ENCODE measurements around the gene FRY.

Gene FRY

DNA sequence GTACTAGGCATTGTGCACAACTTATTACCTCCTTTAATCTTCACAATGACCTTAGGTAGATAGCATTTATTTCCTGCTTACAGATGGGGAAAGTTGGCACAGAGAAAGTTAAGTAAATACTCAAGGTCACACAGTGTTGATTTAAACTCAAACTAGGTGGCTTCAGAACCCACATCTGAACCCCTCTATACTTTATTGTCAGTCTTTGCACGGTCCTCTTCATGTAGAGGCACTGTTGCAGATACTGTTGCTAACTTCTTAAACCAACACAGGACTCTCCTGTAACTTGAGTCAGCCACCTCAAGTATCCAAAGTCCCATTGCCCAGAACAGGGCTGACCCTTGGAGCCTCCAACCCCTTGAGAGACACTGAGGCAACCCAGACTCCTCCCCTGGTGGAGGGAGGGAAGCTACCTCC is 48.8 kb downstream of the FRY start:
- FAIRE-seq (no peak), DNase-seq (ENCODE audit: low spot score) (no peak)

GRCh38 chr13:32081591-32081990 is 50.0 kb downstream of the FRY start:
- no peak for DNase-seq (ENCODE audit: low spot score)
- FAIRE-seq = no peak

GRCh38 chr13:32086366-32086765 is 54.8 kb downstream of the FRY start:
- FAIRE-seq (no peak), DNase-seq (ENCODE audit: low spot score) (no peak)

- DNase-seq (ENCODE audit: low spot score) = no peak
- no peak for FAIRE-seq
Measured at GRCh38 chr13:32086791-32087441, 55.3 kb downstream of the FRY start.

DNA sequence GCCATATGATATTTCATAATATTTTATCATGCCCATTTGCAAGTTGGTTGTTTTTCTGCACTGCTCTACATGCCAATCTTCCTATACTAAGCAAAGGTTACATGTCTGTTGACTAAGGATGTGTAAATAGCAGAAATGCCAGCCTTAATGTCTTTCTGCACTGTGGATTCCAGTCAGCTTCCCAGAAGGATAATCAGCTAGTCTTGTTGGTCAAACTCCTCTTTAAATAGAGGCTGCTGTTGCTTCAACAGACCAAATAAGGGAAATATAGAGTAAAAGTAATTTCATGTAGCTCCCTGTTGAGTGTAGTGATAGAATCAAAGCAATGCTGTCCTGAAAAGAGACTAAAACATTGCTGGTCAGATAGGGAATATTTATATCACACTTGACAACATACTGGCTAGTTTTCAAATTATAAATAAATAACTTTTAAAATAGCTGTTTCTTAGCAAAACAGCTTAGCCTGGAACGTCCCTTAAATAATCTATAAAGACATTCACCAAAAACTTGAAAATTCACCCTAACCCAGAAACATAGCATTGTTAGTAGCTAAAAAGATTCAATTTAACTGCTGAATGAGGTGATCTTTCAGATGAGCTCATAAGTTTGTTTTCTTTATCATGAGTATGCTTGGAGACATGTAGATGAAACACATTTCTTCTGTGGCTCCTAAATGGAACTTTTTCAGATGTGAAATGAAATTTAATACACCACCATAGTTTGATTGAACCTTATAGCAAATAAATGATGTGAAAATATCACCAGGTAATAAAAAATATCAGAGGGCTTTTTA is 56.6 kb downstream of the FRY start:
- FAIRE-seq (no peak), DNase-seq (ENCODE audit: low spot score) (no peak)

DNA sequence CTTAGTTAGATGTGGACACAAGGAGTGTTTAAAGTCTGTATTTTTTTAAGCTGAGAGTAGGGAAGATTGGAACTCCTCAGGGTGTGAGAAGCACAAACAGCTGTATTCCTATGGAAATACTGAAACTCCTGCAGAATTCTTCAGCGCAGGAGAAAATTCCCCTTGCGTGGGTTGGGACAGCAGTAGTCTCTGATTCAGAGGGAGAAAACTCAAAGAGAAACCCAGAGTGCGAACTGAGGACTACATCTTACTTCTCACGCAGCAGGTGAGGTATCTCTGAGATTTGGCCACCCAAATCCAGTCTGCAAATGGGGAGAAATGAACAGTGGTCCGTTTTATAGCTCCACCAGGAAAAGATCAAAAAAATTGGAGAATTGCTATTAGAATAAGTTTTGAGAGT is 60.9 kb downstream of the FRY start:
- no peak for FAIRE-seq

DNA sequence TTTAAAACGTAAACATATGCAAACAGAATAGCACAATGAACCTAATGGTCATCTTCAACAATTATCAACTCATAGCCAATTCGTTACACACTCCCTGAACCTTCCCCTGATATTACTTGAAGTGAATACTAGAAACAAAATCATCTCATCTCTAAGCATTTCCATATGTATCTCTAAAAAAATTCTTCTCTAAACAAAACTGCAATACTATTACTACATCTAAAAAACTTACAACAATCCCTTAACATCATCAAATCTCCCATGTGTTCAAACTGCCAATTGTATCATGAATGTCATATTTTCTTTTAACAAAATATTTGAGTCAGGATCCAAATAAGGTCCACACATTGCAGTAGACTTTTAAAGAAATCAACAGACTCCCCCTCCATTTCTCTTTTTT is 61.4 kb downstream of the FRY start:
- no peak for FAIRE-seq
- DNase-seq (ENCODE audit: low spot score) = no peak

More for the DNA sequence above, 60.9 kb downstream of the FRY start:
- DNase-seq (ENCODE audit: low spot score) = no peak

DNA sequence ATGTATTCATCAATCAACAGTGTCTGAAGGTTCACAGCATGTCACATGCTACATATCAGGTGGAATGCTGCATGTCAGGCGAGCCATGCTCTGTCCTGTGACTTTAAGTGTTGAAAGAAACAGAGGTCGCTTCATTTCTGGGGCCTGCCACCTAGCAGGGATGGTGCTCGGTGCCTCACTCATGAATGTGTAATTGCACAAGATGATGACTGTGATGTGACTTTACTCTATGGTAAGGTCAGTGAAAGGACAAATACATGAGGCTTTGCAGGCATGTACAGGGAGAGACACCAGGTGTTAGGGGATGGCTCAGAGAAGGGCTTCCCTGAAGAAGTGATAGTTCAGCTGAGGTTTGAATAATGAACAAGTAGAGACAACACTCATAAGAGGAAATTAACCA is 66.7 kb downstream of the FRY start:
- FAIRE-seq = no peak
- no peak for DNase-seq (ENCODE audit: low spot score)

GRCh38 chr13:32105653-32106313 is 74.2 kb downstream of the FRY start:
- DNase-seq (ENCODE audit: low spot score) (no peak), FAIRE-seq (no peak)

DNA sequence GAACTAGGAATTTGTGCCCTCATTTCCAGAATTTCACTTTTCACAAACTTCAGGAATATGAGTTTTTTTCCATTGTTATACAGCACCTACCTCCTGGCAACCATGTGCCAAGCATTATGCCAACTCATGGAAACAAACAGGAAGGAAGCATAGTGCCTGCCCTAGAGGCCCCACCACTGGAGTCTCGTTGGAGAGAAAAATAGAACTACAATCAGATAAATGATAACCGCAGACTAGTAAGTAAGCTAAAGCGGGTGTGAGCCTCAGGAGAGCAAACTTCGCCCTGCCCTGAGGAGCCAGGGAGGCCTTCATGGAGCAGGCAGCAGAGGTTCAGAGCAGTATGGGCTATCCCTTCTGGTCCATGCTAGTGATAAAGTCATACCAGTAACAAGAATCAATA is 75.9 kb downstream of the FRY start:
- FAIRE-seq (no peak), DNase-seq (ENCODE audit: low spot score) (no peak)

- DNase-seq (ENCODE audit: low spot score) = no peak
- no peak for FAIRE-seq
Measured at GRCh38 chr13:32107973-32108372, 76.4 kb downstream of the FRY start.

GRCh38 chr13:32113532-32113931 is 82.0 kb downstream of the FRY start:
- no peak for DNase-seq (ENCODE audit: low spot score)
- no peak for FAIRE-seq

DNA sequence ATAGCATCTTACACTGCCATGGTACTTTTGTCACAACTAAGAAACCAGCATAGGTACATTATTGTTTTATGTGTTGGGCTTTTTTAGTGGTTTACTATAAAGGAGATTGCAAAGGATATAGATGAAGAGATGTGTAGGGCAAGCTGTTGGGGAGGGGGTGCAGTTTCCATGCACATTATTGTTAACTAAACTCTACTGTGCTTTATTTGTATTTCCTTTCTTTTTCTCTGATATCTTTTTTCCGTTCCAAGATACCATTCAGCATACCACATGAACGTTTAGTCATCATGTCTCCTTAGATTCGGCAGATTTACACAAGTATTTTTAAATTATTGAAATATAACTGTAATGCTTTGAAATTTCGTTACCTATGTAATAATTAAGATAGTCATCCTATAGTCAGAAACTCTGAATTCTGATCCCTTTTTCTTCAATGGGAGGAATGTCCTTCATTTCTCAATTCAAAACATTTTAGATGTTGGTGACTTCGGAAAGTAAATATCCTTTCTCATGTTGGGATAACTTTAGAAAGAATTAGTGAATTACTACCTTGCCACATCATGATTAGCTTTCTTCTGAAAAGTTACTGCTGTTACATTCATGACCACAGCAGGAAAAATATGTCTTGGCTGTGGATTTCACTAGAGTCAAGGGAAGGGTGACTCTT is 82.8 kb downstream of the FRY start:
- FAIRE-seq (no peak), DNase-seq (ENCODE audit: low spot score) (no peak)

- FAIRE-seq (no peak), DNase-seq (ENCODE audit: low spot score) (no peak)
Measured at GRCh38 chr13:32115066-32115465, 83.5 kb downstream of the FRY start.

- FAIRE-seq = no peak
Measured at GRCh38 chr13:32116210-32116609, 84.6 kb downstream of the FRY start.

DNA sequence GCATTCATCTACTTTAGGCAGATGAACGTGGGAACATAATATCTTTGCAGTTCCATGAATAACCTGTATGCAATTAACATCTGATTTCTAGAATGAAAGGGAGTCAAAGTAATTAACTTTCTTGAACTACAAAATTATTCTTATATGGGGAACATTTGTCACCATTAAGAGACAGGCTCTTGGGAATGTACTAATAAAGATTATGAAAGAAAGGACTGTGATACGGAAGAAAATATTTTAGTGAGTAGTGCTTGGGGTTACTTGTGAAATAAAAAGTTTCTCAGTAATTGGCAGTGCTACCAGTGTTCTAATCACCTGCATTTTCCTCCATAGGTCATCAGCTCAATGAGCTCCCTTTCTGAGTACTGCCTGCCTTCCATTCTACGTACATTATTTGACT is 85.4 kb downstream of the FRY start:
- DNase-seq (ENCODE audit: low spot score) = no peak
- no peak for FAIRE-seq

More at GRCh38 chr13:32116210-32116609, 84.6 kb downstream of the FRY start:
- DNase-seq (ENCODE audit: low spot score) = no peak

DNA sequence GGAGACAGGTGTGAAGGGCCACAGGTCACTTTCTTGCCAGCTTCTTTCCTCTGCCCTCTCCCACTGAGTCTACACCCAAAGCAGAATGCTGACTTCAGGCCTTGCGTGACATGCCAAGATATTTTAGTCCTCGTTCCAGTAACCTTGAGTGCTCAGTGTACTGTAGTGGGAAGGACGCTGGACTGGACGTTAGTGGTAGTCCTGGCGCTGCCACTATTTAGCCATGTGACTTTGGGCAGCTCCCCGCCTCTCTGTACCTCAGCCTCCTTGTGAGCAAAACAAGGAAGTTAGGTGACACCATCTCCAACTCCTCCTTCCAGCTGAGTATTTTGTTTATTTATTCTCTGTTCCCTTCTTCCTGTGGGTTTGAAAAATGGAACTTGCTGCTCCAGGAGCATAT is 86.1 kb downstream of the FRY start:
- FAIRE-seq (no peak), DNase-seq (ENCODE audit: low spot score) (no peak)

- DNase-seq (ENCODE audit: low spot score) (no peak), FAIRE-seq (no peak)
Measured at GRCh38 chr13:32121316-32121715, 89.7 kb downstream of the FRY start.

- DNase-seq (ENCODE audit: low spot score) = no peak
- no peak for FAIRE-seq
Measured at GRCh38 chr13:32124743-32125142, 93.2 kb downstream of the FRY start.

DNA sequence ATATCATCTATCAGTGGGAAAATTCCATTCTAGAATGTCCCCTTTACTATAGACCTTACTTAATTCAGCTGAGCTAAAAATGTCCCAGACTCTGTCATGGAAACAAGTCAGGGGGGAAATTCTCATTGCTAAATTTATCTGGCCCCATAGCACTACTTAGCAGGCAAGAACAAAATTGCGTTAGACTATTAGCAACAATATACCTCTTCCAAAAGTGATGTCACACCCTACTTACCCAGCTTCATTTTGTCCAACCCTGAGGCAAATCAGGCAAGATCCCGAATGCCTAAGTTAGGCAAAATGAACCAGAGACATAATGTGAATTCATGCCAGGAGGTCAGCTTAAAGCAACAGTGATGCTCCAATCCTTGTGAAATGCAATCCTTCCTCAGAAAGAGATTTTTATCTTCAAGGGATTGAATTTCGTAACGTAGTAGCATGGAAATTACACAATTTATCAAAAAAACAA is 93.7 kb downstream of the FRY start:
- DNase-seq (ENCODE audit: low spot score) (no peak), FAIRE-seq (no peak)

DNA sequence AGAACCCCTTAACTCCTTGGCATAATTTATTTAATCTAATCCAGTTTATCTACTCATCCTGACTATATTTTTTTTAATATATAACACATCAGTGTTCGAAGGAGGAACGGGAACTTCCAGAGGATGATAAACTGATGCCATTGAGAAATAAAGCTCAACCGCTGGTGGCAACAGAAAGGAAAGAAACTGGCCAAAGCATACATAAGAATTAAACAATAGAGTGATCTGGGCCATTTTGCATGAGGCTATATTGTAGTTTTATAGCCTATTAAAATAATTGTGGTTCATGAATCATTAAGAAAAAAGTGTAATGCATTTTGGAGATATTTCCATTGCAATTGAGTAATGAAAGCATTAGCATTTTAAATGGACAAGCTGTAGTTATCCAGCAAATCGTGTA is 94.2 kb downstream of the FRY start:
- FAIRE-seq (no peak), DNase-seq (ENCODE audit: low spot score) (no peak)

DNA sequence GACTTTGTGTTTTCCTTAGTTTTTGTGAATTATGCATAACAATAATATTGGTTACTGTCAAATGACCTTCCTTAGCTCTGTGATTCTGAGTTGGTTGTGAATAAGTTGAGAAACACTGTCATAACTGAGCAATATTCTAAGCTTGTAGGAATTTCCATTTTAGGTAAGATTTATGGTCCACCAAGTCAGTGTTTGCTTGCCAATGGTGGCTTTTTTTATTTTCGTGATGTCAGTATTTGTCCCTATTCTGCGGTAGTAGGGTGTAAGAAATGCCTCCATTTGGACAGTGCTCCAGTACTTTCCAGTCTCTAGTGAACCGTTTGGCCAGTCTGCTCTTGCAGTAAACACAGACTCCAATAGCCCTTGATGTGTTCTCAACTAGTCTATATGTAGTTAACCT is 94.7 kb downstream of the FRY start:
- DNase-seq (ENCODE audit: low spot score) = no peak
- no peak for FAIRE-seq

Data from urothelium cell line (cell line).